Colon (tissue), 2 donors: ENCODE measurements around the gene PCDH8.
"Not testable (repeated sequence)": the region's sequence is repeated elsewhere in the genome, so short reads cannot be mapped to it uniquely, and the experiment has no call there.

ENCODE experiments used
- FAIRE-seq: peaks from 2 replicates; lab custom pipeline; 2012; peaks lifted over from hg19 to GRCh38; lab: Jason Lieb, UNC
- donor health status: control.
- donor health status: control.

The PCDH8 gene

GRCh38 chr13:52850072-52850395 is 1.6 kb upstream of the PCDH8 start:
- FAIRE-seq = no peak

- FAIRE-seq = no peak
These were observed 1.0 kb upstream of the PCDH8 start for GRCh38 chr13:52849291-52850071.

GRCh38 chr13:52847682-52848432 is 583 bp downstream of the PCDH8 start:
- FAIRE-seq = no peak

GRCh38 chr13:52847322-52847681 is 1.1 kb downstream of the PCDH8 start:
- FAIRE-seq = no peak

- FAIRE-seq = no peak
These were observed 1.7 kb downstream of the PCDH8 start for GRCh38 chr13:52846567-52847321.

- FAIRE-seq = no peak
These were observed 2.5 kb downstream of the PCDH8 start for GRCh38 chr13:52845766-52846566.

GRCh38 chr13:52845334-52845761 is 3.1 kb downstream of the PCDH8 start:
- FAIRE-seq = no peak

- no peak for FAIRE-seq
These were observed 3.6 kb downstream of the PCDH8 start for GRCh38 chr13:52844836-52845235.

- no peak for FAIRE-seq
These were observed 6.0 kb downstream of the PCDH8 start for GRCh38 chr13:52842441-52842840.

GRCh38 chr13:52840066-52840465 is 8.4 kb downstream of the PCDH8 start:
- FAIRE-seq = no peak

GRCh38 chr13:52838433-52839107 is 9.9 kb downstream of the PCDH8 start:
- no peak for FAIRE-seq

GRCh38 chr13:52837850-52838249 is 10.6 kb downstream of the PCDH8 start:
- no peak for FAIRE-seq

GRCh38 chr13:52835071-52835839 is 13.2 kb downstream of the PCDH8 start:
- FAIRE-seq = no peak

GRCh38 chr13:52833296-52833875 is 15.1 kb downstream of the PCDH8 start:
- no peak for FAIRE-seq

GRCh38 chr13:52832313-52832712 is 16.1 kb downstream of the PCDH8 start:
- FAIRE-seq = no peak

- FAIRE-seq = no peak
These were observed 17.5 kb downstream of the PCDH8 start for GRCh38 chr13:52830946-52831345.

GRCh38 chr13:52827839-52828238 is 20.6 kb downstream of the PCDH8 start:
- no peak for FAIRE-seq

GRCh38 chr13:52817886-52818285 is 30.6 kb downstream of the PCDH8 start:
- FAIRE-seq = not testable (repeated sequence)

GRCh38 chr13:52815330-52815729 is 33.1 kb downstream of the PCDH8 start:
- no peak for FAIRE-seq

GRCh38 chr13:52812941-52813340 is 35.5 kb downstream of the PCDH8 start:
- no peak for FAIRE-seq
